Measurements from ENCODE around the gene COBL. TPM values are rescaled to one million over a fixed set of nuclear protein-coding genes. Genes with fewer than 3 reads are reported as not detected.

COBL gene
- total RNA-seq, 4 donors from 2014 or later = 14.3 to 19.3 (median 15.9) TPM

DNA sequence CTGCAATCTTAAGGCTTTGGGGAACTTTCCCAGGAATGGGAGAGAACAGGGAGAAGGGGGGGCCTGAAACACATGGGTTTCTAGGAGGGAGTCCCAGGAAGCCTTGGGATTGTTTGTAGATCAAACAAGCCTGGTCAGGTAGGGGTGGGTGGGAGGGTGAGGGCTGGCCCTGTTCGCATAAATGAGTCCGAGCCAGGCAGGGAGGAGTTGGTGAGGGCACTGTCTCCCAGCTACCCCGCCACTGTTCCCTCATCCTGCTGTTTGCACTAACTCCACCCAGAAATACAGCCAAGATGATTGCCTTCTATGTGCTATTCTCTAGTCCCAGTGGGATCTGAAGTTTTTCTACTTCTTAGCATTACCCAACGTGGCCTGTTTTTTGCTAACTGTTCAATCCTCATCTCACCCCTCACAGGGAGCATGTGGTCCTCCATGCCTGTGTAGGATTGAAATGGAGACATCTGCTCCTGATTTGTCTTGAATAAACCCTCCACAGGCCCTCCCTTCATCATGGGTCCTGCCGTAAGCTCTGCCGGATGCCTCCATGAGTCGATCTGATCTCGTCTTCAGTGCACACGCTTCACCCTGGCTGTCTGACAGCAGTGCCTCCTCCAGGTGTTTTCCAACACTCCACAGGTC is 257.0 kb downstream of the COBL start:
- H3K4me1 ChIP-seq = peaks cover 0 to 13% of the 10 kb centered on the region in 2 donors
- TF ChIP-seq, protein P1, sequence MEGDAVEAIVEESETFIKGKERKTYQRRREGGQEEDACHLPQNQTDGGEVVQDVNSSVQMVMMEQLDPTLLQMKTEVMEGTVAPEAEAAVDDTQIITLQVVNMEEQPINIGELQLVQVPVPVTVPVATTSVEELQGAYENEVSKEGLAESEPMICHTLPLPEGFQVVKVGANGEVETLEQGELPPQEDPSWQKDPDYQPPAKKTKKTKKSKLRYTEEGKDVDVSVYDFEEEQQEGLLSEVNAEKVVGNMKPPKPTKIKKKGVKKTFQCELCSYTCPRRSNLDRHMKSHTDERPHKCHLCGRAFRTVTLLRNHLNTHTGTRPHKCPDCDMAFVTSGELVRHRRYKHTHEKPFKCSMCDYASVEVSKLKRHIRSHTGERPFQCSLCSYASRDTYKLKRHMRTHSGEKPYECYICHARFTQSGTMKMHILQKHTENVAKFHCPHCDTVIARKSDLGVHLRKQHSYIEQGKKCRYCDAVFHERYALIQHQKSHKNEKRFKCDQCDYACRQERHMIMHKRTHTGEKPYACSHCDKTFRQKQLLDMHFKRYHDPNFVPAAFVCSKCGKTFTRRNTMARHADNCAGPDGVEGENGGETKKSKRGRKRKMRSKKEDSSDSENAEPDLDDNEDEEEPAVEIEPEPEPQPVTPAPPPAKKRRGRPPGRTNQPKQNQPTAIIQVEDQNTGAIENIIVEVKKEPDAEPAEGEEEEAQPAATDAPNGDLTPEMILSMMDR (IDR thresholded peaks at IDR 0.05) = no peak
- TF ChIP-seq POLR2A (IDR thresholded peaks at IDR 0.05) = no peak
- H3K36me3 ChIP-seq = no peaks in the 10 kb centered on the region
- no peak overlapping the region for H3K4me3 ChIP-seq (replicated peaks in 1 of 3)
- 91 to 93% methylated on average over 9 of the region's 9 CpGs for WGBS, 2 donors
- H3K9me3 ChIP-seq = no peaks in the 10 kb centered on the region
- H3K27ac ChIP-seq = no peak overlapping the region
- intact Hi-C loops (cut with DNase I) = no loop called here
- H3K27me3 ChIP-seq = no peaks in the 10 kb centered on the region
- no peak for DNase-seq

DNA sequence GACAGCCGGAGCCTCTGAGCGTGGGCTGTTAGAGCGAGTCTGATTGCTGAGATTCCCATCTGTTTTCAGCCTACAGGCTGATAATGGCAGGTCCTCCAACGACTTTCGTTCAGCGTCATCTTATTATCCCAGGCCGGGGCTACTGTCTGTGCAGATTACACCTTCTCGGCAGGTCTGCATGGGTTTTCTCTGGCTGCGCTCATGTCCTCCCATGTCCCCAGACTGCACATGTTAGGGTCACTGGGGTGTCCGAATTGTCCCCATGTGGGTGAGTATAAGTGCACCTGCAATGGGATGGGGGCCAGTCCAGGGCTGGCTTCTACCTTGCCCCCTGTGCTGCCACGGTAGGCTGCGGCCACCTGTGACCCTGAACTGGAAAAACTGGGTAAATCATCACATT is 257.8 kb downstream of the COBL start:
- Histone ChIP-seq H3K4me1 (peaks cover 0 to 17% of the 10 kb centered on the region in 2 donors), H3K9me3 (no peaks in the 10 kb centered on the region), H3K4me3 (replicated peaks in 1 of 3) (no peak overlapping the region), H3K27ac (no peak overlapping the region), H3K36me3 (no peaks in the 10 kb centered on the region), H3K27me3 (no peaks in the 10 kb centered on the region)
- intact Hi-C loops (cut with DNase I) = no loop called here
- no peak for DNase-seq
- TF ChIP-seq, protein P1 (IDR thresholded peaks at IDR 0.05) = no peak
- TF ChIP-seq POLR2A (IDR thresholded peaks at IDR 0.05) = no peak
- 92 to 98% methylated on average over 10 to 12 of the region's 12 CpGs for WGBS, 2 donors

GRCh38 chr7:51055039-51055840 is 261.4 kb downstream of the COBL start:
- intact Hi-C loops (cut with DNase I) = no loop called here
- 85 to 88% methylated on average over 20 to 22 of the region's 22 CpGs for WGBS, 2 donors
- no peak for DNase-seq
- no peak for TF ChIP-seq POLR2A (IDR thresholded peaks at IDR 0.05)
- TF ChIP-seq, protein P1 (IDR thresholded peaks at IDR 0.05) = no peak
- Histone ChIP-seq H3K27ac (no peak overlapping the region), H3K36me3 (no peaks in the 10 kb centered on the region), H3K9me3 (no peaks in the 10 kb centered on the region), H3K4me3 (replicated peaks in 1 of 3) (no peak overlapping the region), H3K4me1 (peaks cover 0 to 10% of the 10 kb centered on the region in 2 donors), H3K27me3 (no peaks in the 10 kb centered on the region)

- TF ChIP-seq POLR2A (IDR thresholded peaks at IDR 0.05) = no peak
- H3K27ac ChIP-seq = no peak overlapping the region
- 41 to 46% methylated on average over 8 of the region's 8 CpGs for WGBS, 2 donors
- no peaks in the 10 kb centered on the region for H3K27me3 ChIP-seq
- intact Hi-C loops (cut with DNase I) = no loop called here
- no peak overlapping the region for H3K4me3 ChIP-seq (replicated peaks in 1 of 3)
- peaks cover 0 to 10% of the 10 kb centered on the region in 2 donors for H3K4me1 ChIP-seq
- peak; percentile 67 to 70 for DNase-seq
- no peaks in the 10 kb centered on the region for H3K36me3 ChIP-seq
- H3K9me3 ChIP-seq = no peaks in the 10 kb centered on the region
Measured at GRCh38 chr7:51054231-51054630, 262.4 kb downstream of the COBL start.

GRCh38 chr7:51053160-51053925 is 263.3 kb downstream of the COBL start:
- Histone ChIP-seq H3K4me1 (peaks cover 0 to 10% of the 10 kb centered on the region in 2 donors), H3K36me3 (no peaks in the 10 kb centered on the region), H3K4me3 (replicated peaks in 1 of 3) (no peak overlapping the region), H3K27ac (no peak overlapping the region), H3K27me3 (no peaks in the 10 kb centered on the region), H3K9me3 (no peaks in the 10 kb centered on the region)
- WGBS, 2 donors = 89 to 92% methylated on average over 14 of the region's 14 CpGs
- TF ChIP-seq POLR2A (IDR thresholded peaks at IDR 0.05) = no peak
- TF ChIP-seq, protein P1 (IDR thresholded peaks at IDR 0.05) = no peak
- no peak for DNase-seq
- intact Hi-C loops (cut with DNase I) = no loop called here
